K562 (cell line): Measurements from ENCODE around the gene MACF1.

Experiments
- CHCHD3 ChIP-seq: fragments of 250-450 bp; sonication (Bioruptor Pico); IDR thresholded peaks from 2 replicates; pipeline ENCODE4 v2.1.2; 2022; ENCODE audit warnings: mild to moderate bottlenecking
- CTCF ChIP-seq, 3 experiments: IDR thresholded peaks in 2 of 3; conservative IDR thresholded peaks in 1 of 3; 2 replicates each; pipeline ENCODE4 v1.5.1; 2011 to 2012; ENCODE audit warnings: low read length in 3 of 3, mild to moderate bottlenecking in 3 of 3, control low read depth in 2 of 3, improper control_type of control experiment in 1 of 3, inconsistent platforms in 1 of 3, low read depth in 1 of 3, mixed read lengths in 1 of 3, moderate library complexity in 1 of 3; ENCODE audit not compliant: insufficient read depth in 2 of 3
- EZH2 ChIP-seq: IDR thresholded peaks from 2 replicates; pipeline ENCODE4 v1.6.1; 2012; ENCODE audit warnings: low read depth, mild to moderate bottlenecking, inconsistent platforms, low read length, borderline replicate concordance
- HDAC6 ChIP-seq: IDR thresholded peaks from 2 replicates; pipeline ENCODE4 v1.6.1; 2012; ENCODE audit warnings: low read depth, mild to moderate bottlenecking, control low read depth, inconsistent platforms, low read length, moderate library complexity
- JUN ChIP-seq, 2 experiments: sonication (generic) in 1 of 2; formaldehyde crosslinking in 1 of 2; IDR thresholded peaks; 2 replicates each; pipeline versions ENCODE4 v1.6.1 to v1.8.0; 2012 to 2022; ENCODE audit warnings: borderline replicate concordance in 2 of 2, mild to moderate bottlenecking in 2 of 2, improper control_type of control experiment in 1 of 2, low read depth in 1 of 2, low read length in 1 of 2, missing genetic modification reagents in 1 of 2
- KDM1A ChIP-seq, 2 experiments: fragments of 450-650 bp; IDR thresholded peaks; 2 replicates each; pipeline ENCODE4 v1.6.1; 2016; ENCODE audit warnings: mild to moderate bottlenecking in 2 of 2
- PHTF2 ChIP-seq: fragments of 250-450 bp; sonication (Bioruptor Pico); IDR thresholded peaks from 2 replicates; pipeline ENCODE4 v1.5.0; 2021; ENCODE audit warnings: mild to moderate bottlenecking
- SMC3 ChIP-seq: conservative IDR thresholded peaks from 2 replicates; pipeline ENCODE4 v1.6.1; 2011; ENCODE audit warnings: low read depth, low read length, improper control_type of control experiment; ENCODE audit not compliant: insufficient read depth
- TAF1 ChIP-seq: IDR thresholded peaks from 2 replicates; pipeline ENCODE4 v1.6.1; 2011; ENCODE audit warnings: mild to moderate bottlenecking, low read length, moderate library complexity; ENCODE audit not compliant: insufficient read depth, control insufficient read depth, severe bottlenecking; ENCODE audit errors: extremely low read depth

GRCh38 chr1:39411526-39412478 is 207.3 kb downstream of the MACF1 start:
- TF ChIP-seq TAF1 = no peak
- no peak for TF ChIP-seq HDAC6
- no peak for TF ChIP-seq JUN (IDR thresholded peaks at IDR 0.05; ENCODE audit: borderline replicate concordance, low read depth, low read length)
- no peak for TF ChIP-seq JUN (CRISPR knock-in tag; IDR thresholded peaks at IDR 0.05; ENCODE audit: borderline replicate concordance)
- no peak for TF ChIP-seq SMC3
- no peak for TF ChIP-seq PHTF2
- no peak for TF ChIP-seq EZH2
- no peak for TF ChIP-seq CTCF (IDR thresholded peaks at IDR 0.05 in 2 of 3, conservative IDR thresholded peaks at IDR 0.05 in 1 of 3; ENCODE audit: insufficient read depth in 2 of 3, low read depth in 1 of 3, low read length in 3 of 3)
- TF ChIP-seq CHCHD3 (CRISPR knock-in tag) = no peak
- no peak for TF ChIP-seq KDM1A (IDR thresholded peaks at IDR 0.05)
